CD4-positive, alpha-beta T cell treated with Interleukin-1 beta for 1 hour (primary cell): ENCODE measurements around the gene ENOX2.

Source experiments
- DNase-seq, 2 donors: peaks; one replicate each; pipeline ENCODE4 v3.0.0-alpha.2; 2020 to 2022

ENOX2 gene

DNA sequence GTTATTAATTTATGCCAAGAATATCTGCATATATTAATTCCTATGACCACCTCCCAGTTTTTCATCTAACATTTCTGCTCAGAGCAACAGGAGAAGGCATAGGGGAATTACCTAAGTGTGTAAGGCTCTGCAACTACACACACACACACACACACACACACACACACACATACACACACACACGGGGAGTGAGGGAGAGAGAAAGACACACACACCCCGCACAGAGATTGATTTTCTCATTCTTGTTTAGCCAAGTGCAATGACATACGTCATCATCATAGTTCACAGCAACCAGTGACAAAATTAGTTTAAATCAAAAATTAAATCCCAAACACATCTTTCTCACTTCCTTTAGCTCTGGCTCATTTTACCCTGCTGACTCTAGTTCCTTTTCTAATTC is 298.1 kb downstream of the ENOX2 start:
- DNase-seq: no peak

- no peak for DNase-seq
Observed at GRCh38 chrX:130594453-130594916, 308.5 kb downstream of the ENOX2 start.

GRCh38 chrX:130593911-130594310 is 309.1 kb downstream of the ENOX2 start:
- DNase-seq: no peak

DNA sequence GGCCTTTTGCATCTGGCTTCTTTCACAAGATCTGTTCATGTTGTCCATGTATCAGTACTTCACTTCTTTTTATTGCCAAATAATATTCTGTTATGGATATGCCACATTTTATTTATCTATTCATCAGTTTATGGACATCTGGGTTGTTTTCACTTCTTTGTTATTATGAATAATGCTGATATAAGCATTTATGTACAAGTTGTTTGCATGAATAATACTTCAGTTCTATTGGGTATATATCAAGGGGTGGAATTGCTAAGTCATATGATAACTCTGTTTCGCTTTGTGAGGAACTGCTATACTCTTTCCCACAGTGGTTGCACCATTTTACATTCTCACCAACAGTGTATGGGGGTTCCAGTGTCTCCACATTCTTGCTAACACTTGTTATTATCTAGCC is 310.8 kb downstream of the ENOX2 start:
- no peak for DNase-seq

- no peak for DNase-seq
Observed at GRCh38 chrX:130578906-130579305, 324.1 kb downstream of the ENOX2 start.

GRCh38 chrX:130577431-130577830 is 325.6 kb downstream of the ENOX2 start:
- DNase-seq: no peak

GRCh38 chrX:130575831-130576389 is 327.1 kb downstream of the ENOX2 start:
- DNase-seq: peak in 1 of 2 donors; percentile 0
